ENCODE data around the gene SLC26A11. TPM values are rescaled to one million over a fixed set of nuclear protein-coding genes. Genes with fewer than 3 reads are reported as not detected.

SLC26A11 gene
- total RNA-seq (ENCODE audit: unreplicated experiment): 50.1 TPM
- long read RNA-seq, transcript SLC26A11-201 (18 exons, 2,885 nt): major isoform, 22 of 37 reads
- long read RNA-seq, partial matches to known transcripts: 5 of 37 reads
- long read RNA-seq, other reads (novel, unspliced or antisense): 9 of 37 reads

DNA sequence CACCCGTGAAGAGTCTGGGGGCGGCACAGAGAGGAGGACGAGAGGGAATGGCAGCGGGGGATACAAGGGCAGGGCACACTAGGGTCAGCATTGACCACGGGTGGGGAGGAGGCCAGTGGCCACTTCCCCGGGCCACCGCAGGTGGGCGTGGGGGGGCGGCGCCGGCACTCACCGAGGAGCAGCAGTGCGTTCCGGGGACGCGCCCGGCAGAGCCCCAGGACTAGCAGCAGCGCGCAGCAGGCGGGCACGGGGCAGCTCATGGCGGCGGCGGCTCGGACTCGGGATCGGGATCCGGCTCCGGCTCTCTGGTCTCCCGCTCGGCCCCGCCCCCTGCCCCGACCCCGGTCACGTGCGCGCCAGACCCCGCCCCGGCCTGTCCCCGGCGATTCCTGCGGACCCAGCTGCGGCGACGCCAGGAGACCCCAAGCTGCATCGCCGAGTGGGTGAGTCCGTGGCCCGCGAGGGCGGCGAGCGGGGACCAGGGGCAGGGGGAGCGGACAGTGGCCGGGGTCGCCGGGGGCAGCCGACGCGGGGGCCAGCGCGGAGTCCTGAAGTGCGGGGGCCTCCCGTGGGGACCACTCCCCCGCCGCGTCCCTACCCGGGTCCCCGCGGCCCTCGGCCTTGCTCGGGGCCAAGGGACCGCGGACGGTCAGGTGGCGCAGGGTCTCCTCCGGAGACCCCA, at the start of gene SLC26A11, which contains the start of gene SGSH:
Gene SLC26A11, plus strand, starts transcription at position 374 of the 682 bp plus-strand sequence. CDS start 1,134 bp downstream, outside the sequence.
Gene SGSH, minus strand, starts transcription at position 280 of the 682 bp plus-strand sequence. Its CDS starts 20 bp downstream, at position 260.
- peaks cover 35% of the 10 kb centered on the region for H3K36me3 Mint-ChIP-seq (ENCODE audit: low read depth, unreplicated experiment)
- DNase-seq (ENCODE audit: low spot score): peak; percentile 90
- peaks cover 20% of the 10 kb centered on the region for H3K4me1 Mint-ChIP-seq (ENCODE audit: unreplicated experiment)
- peaks cover 8% of the 10 kb centered on the region for H3K27me3 Mint-ChIP-seq (ENCODE audit: unreplicated experiment)
- no peaks in the 10 kb centered on the region for H3K9me3 Mint-ChIP-seq (ENCODE audit: unreplicated experiment)
- H3K4me3 Mint-ChIP-seq (ENCODE audit: unreplicated experiment): peak within 1 kb of the TSS; percentile 95
- H3K27ac Mint-ChIP-seq (ENCODE audit: unreplicated experiment): peak within 1 kb of the TSS; percentile 90
- TF ChIP-seq, protein P1, sequence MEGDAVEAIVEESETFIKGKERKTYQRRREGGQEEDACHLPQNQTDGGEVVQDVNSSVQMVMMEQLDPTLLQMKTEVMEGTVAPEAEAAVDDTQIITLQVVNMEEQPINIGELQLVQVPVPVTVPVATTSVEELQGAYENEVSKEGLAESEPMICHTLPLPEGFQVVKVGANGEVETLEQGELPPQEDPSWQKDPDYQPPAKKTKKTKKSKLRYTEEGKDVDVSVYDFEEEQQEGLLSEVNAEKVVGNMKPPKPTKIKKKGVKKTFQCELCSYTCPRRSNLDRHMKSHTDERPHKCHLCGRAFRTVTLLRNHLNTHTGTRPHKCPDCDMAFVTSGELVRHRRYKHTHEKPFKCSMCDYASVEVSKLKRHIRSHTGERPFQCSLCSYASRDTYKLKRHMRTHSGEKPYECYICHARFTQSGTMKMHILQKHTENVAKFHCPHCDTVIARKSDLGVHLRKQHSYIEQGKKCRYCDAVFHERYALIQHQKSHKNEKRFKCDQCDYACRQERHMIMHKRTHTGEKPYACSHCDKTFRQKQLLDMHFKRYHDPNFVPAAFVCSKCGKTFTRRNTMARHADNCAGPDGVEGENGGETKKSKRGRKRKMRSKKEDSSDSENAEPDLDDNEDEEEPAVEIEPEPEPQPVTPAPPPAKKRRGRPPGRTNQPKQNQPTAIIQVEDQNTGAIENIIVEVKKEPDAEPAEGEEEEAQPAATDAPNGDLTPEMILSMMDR (IDR thresholded peaks at IDR 0.05; ENCODE audit: unreplicated experiment): no peak

DNA sequence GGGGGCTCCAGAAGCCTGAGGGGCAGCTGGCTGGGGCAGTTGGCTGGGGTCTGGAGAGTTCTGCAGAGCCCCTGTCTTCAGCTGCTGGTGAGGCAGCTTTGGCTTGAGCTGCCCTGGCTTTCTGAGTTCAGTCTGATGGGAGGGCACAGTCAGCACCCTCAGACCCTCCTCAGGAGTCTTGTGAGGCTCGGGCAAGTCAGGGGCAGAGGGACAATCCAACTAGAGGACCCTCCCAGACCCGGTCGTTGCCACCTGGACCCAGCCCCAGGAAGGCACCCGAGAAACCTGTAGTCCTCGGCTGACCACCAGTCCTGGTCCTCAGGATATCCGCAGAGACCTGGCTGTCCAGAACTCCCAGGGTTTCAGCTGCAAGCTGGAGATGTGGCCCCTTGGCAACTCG, 48.5 kb upstream of the SLC26A11 start:
- H3K9me3 Mint-ChIP-seq (ENCODE audit: unreplicated experiment): no peaks in the 10 kb centered on the region
- peaks cover 13% of the 10 kb centered on the region for H3K27me3 Mint-ChIP-seq (ENCODE audit: unreplicated experiment)
- no peak for DNase-seq (ENCODE audit: low spot score)

DNA sequence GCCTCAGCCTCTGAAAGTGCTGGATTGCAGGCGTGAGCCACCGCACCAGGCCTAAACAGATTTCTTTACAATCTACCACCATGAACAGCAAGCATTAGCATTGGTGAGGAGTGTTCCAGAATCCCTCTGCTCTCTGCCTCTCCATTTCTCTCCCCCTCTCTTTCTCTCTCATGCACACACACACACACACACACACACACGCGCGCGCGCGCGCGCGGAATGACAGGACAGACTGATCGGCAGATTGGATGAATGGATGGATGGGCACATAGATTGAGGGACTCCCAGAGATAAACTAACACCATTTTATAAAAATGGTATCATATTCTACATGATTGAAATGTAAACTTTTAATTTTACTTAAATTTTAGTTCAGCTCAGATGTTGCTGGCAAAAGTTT, 47.1 kb upstream of the SLC26A11 start:
- no peaks in the 10 kb centered on the region for H3K9me3 Mint-ChIP-seq (ENCODE audit: unreplicated experiment)
- H3K4me1 Mint-ChIP-seq (ENCODE audit: unreplicated experiment): no peaks in the 10 kb centered on the region
- no peak for DNase-seq (ENCODE audit: low spot score)
- H3K27ac Mint-ChIP-seq (ENCODE audit: unreplicated experiment): no peak overlapping the region
- H3K36me3 Mint-ChIP-seq (ENCODE audit: low read depth, unreplicated experiment): peaks cover 6% of the 10 kb centered on the region
- no peak overlapping the region for H3K4me3 Mint-ChIP-seq (ENCODE audit: unreplicated experiment)
- TF ChIP-seq, protein P1 (IDR thresholded peaks at IDR 0.05; ENCODE audit: unreplicated experiment): no peak
- peaks cover 10% of the 10 kb centered on the region for H3K27me3 Mint-ChIP-seq (ENCODE audit: unreplicated experiment)

More for the DNA sequence above, 48.5 kb upstream of the SLC26A11 start:
- TF ChIP-seq, protein P1 (IDR thresholded peaks at IDR 0.05; ENCODE audit: unreplicated experiment): no peak
- no peak overlapping the region for H3K27ac Mint-ChIP-seq (ENCODE audit: unreplicated experiment)
- H3K4me3 Mint-ChIP-seq (ENCODE audit: unreplicated experiment): no peak overlapping the region
- no peaks in the 10 kb centered on the region for H3K4me1 Mint-ChIP-seq (ENCODE audit: unreplicated experiment)
- peaks cover 6% of the 10 kb centered on the region for H3K36me3 Mint-ChIP-seq (ENCODE audit: low read depth, unreplicated experiment)

DNA sequence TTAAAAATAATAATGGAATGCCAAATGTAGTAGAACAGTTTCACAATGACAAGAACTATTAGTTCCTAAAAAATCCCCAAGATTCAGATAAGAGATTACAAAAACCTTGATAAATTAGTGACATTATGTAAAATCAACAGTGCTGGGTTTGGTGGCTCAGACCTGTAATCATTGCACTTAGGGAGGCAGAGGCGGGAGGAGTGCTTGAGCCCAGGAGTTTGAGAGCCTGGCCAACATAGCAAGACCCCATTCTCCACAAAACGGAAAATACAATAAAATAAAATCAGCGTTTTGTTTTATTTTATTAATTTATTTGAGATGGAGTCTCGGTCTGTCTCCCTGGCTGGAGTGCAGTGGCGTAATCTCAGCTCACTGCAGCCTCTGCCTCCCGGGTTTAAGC, 46.3 kb upstream of the SLC26A11 start:
- no peak overlapping the region for H3K4me3 Mint-ChIP-seq (ENCODE audit: unreplicated experiment)
- H3K27me3 Mint-ChIP-seq (ENCODE audit: unreplicated experiment): peaks cover 10% of the 10 kb centered on the region
- no peak overlapping the region for H3K27ac Mint-ChIP-seq (ENCODE audit: unreplicated experiment)
- H3K36me3 Mint-ChIP-seq (ENCODE audit: low read depth, unreplicated experiment): peaks cover 5% of the 10 kb centered on the region
- no peaks in the 10 kb centered on the region for H3K4me1 Mint-ChIP-seq (ENCODE audit: unreplicated experiment)
- TF ChIP-seq, protein P1 (IDR thresholded peaks at IDR 0.05; ENCODE audit: unreplicated experiment): no peak
- no peak for DNase-seq (ENCODE audit: low spot score)
- no peaks in the 10 kb centered on the region for H3K9me3 Mint-ChIP-seq (ENCODE audit: unreplicated experiment)

DNA sequence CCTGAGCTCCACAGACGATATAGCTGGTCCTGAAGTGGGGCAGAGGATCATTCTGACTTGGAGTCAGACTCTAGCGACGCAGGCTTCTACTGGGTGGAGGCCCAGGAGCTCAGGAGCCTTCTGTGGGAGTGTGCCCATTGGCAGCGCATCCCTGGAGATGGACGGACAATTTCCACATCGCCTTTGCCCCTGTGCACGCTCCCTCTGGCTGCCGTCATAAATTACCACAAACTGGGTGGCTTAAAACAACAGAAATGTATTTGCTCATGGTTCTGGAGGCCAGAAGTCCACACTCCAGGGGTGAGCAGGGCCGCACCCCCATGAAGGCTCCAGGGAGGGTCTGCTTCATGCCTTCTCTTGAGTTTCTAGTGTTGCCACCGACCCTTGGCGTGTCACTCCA, 43.5 kb upstream of the SLC26A11 start:
- Mint-ChIP-seq H3K9me3 (ENCODE audit: unreplicated experiment) (no peaks in the 10 kb centered on the region), H3K27me3 (ENCODE audit: unreplicated experiment) (peaks cover 3% of the 10 kb centered on the region), H3K36me3 (ENCODE audit: low read depth, unreplicated experiment) (no peaks in the 10 kb centered on the region), H3K27ac (ENCODE audit: unreplicated experiment) (no peak overlapping the region), H3K4me3 (ENCODE audit: unreplicated experiment) (no peak overlapping the region), H3K4me1 (ENCODE audit: unreplicated experiment) (no peaks in the 10 kb centered on the region)
- TF ChIP-seq, protein P1 (IDR thresholded peaks at IDR 0.05; ENCODE audit: unreplicated experiment): no peak
- DNase-seq (ENCODE audit: low spot score): no peak

Measured in endothelial cell (in vitro differentiated cells).